GM12878 (cell line): ENCODE data around the gene BTG4. TPM values are rescaled to one million over a fixed set of nuclear protein-coding genes. Genes with fewer than 3 reads are reported as not detected.
A peak's percentile ranks its signal among the peaks of the same experiment; 100 is the strongest.

Source experiments
- ATAC-seq: fragments of 200-7000 bp; cut with Tn5 transposase; 3 replicates; pipeline ENCODE4 v1.9.1; 2020; ENCODE audit warnings: mild to moderate bottlenecking, moderate library complexity
- BruUV-seq: library from RNA; stranded (reverse); fragments of 400-500 nt; replicated peaks from 2 replicates; lab custom pipeline; 2021; lab: Mats Ljungman, UMichigan
- CTCF ChIA-PET: fragments of 300-600 bp; sonication (Branson Sonifier 250); formaldehyde crosslinking; extraction: SDS; loops from one replicate; lab custom pipeline; 2021; ENCODE audit warnings: inconsistent platforms; lab: Yijun Ruan, JAX
- POLR2A ChIA-PET: fragments of 350-600 bp; formaldehyde crosslinking; extraction: SDS; loops from one replicate; lab custom pipeline; 2021; ENCODE audit warnings: inconsistent platforms; lab: Charles Lee
- RAD21 ChIA-PET: fragments of 300-600 bp; sonication (Branson Sonifier 250); formaldehyde crosslinking; loops from one replicate; lab custom pipeline; 2023; ENCODE audit warnings: antibody characterized with exemption; ENCODE audit not compliant: unreplicated experiment; lab: Charles Lee
- SMC1A ChIA-PET: fragments of 300-600 bp; sonication (Branson Sonifier 250); formaldehyde crosslinking; loops from one replicate; lab custom pipeline; 2023; ENCODE audit not compliant: unreplicated experiment, uncharacterized antibody; lab: Charles Lee
- DNase-seq: peaks from one replicate; pipeline ENCODE4 v3.0.0-alpha.2; 2011; ENCODE audit warnings: low read depth, low spot score
- FAIRE-seq: peaks from 3 replicates; lab custom pipeline; 2011; peaks lifted over from hg19 to GRCh38; lab: Jason Lieb, UNC
- H2AFZ ChIP-seq: 2 replicates; pipeline ENCODE4 v1.6.0; 2011; ENCODE audit warnings: low read depth, low read length, control low read depth; ENCODE audit not compliant: control insufficient read depth
- H3K27ac ChIP-seq: 2 replicates; pipeline ENCODE4 v1.5.1; 2011; ENCODE audit warnings: control low read depth; ENCODE audit not compliant: control insufficient read depth, insufficient read depth
- H3K27me3 ChIP-seq, 2 experiments: replicated peaks in 1 of 2; 2 replicates each; pipeline versions ENCODE4 v1.6.0 to v1.6.1; 2011; ENCODE audit warnings: low read length in 1 of 2; ENCODE audit not compliant: control insufficient read depth in 2 of 2, insufficient read depth in 2 of 2
- H3K36me3 ChIP-seq, 2 experiments: 2 replicates each; pipeline ENCODE4 v1.5.1; 2011; ENCODE audit warnings: low read length in 1 of 2; ENCODE audit not compliant: control insufficient read depth in 2 of 2, insufficient read depth in 2 of 2
- H3K4me1 ChIP-seq: 2 replicates; pipeline ENCODE4 v1.6.1; 2011; ENCODE audit warnings: mild to moderate bottlenecking, low read length, moderate library complexity, mixed read lengths; ENCODE audit not compliant: control insufficient read depth, insufficient read depth
- H3K4me2 ChIP-seq: 2 replicates; pipeline ENCODE4 v1.6.0; 2011; ENCODE audit warnings: control low read depth; ENCODE audit not compliant: control insufficient read depth, insufficient read depth
- H3K4me3 ChIP-seq: fragments of 200-600 bp; sonication (generic); 2 replicates; pipeline ENCODE4 v1.5.1; 2016
- H3K79me2 ChIP-seq: 2 replicates; pipeline ENCODE4 v1.6.0; 2011; ENCODE audit warnings: low read length; ENCODE audit not compliant: control insufficient read depth, insufficient read depth
- H3K9ac ChIP-seq: 2 replicates; pipeline ENCODE4 v1.8.0; 2011; ENCODE audit warnings: low read length, control low read depth, mixed read lengths; ENCODE audit not compliant: control insufficient read depth, insufficient read depth
- H3K9me3 ChIP-seq: replicated peaks from 3 replicates; pipeline ENCODE4 v1.5.1; 2011; ENCODE audit warnings: mild to moderate bottlenecking, low read length; ENCODE audit not compliant: control insufficient read depth, insufficient read depth
- H4K20me1 ChIP-seq: 2 replicates; pipeline ENCODE4 v1.6.0; 2011; ENCODE audit not compliant: control insufficient read depth, insufficient read depth
- ATF2 ChIP-seq: IDR thresholded peaks from 2 replicates; pipeline ENCODE4 v1.6.1; 2012; ENCODE audit warnings: low read length, inconsistent platforms
- ATF7 ChIP-seq: fragments of 450-650 bp; IDR thresholded peaks from 2 replicates; pipeline ENCODE4 v1.6.1; 2016; ENCODE audit warnings: low read depth, mild to moderate bottlenecking
- CHD1 ChIP-seq: IDR thresholded peaks from 2 replicates; pipeline ENCODE4 v1.6.1; 2012; ENCODE audit warnings: low read depth, low read length, improper control_type of control experiment
- CREM ChIP-seq: IDR thresholded peaks from 2 replicates; pipeline ENCODE4 v1.6.1; 2014; ENCODE audit warnings: antibody characterized with exemption, low read depth
- ETV6 ChIP-seq, 2 experiments: fragments of 450-650 bp in 1 of 2; IDR thresholded peaks in 1 of 2; conservative IDR thresholded peaks in 1 of 2; 2 replicates each; pipeline ENCODE4 v1.6.1; 2014; ENCODE audit warnings: antibody characterized with exemption in 1 of 2, borderline replicate concordance in 1 of 2, low read depth in 1 of 2, mild to moderate bottlenecking in 1 of 2, moderate library complexity in 1 of 2
- GABPA ChIP-seq: IDR thresholded peaks from 2 replicates; pipeline ENCODE4 v1.6.1; 2014; ENCODE audit warnings: antibody characterized with exemption, low read depth, mild to moderate bottlenecking, inconsistent platforms
- MEF2B ChIP-seq: fragments of 450-650 bp; IDR thresholded peaks from 2 replicates; pipeline ENCODE4 v1.6.1; 2018; ENCODE audit warnings: mild to moderate bottlenecking, moderate library complexity; ENCODE audit not compliant: partially characterized antibody, poor library complexity, severe bottlenecking
- NFIC ChIP-seq: IDR thresholded peaks from 2 replicates; pipeline ENCODE4 v1.6.1; 2012; ENCODE audit warnings: low read depth, mild to moderate bottlenecking, inconsistent platforms, low read length, moderate library complexity
- PML ChIP-seq: IDR thresholded peaks from 2 replicates; pipeline ENCODE4 v1.6.1; 2012; ENCODE audit warnings: low read length, inconsistent platforms
- POLR2A ChIP-seq: IDR thresholded peaks from 2 replicates; pipeline ENCODE4 v1.6.1; 2011; ENCODE audit warnings: low read depth, mild to moderate bottlenecking, low read length
- RUNX3 ChIP-seq: IDR thresholded peaks from 2 replicates; pipeline ENCODE4 v1.6.1; 2012; ENCODE audit warnings: low read length, inconsistent platforms
- SMARCA5 ChIP-seq: fragments of 450-650 bp; IDR thresholded peaks from 2 replicates; pipeline ENCODE4 v1.6.1; 2017; ENCODE audit warnings: mild to moderate bottlenecking
- SREBF1 ChIP-seq: IDR thresholded peaks from 2 replicates; pipeline ENCODE4 v1.6.1; 2012; ENCODE audit warnings: mild to moderate bottlenecking, low read length
- TCF12 ChIP-seq: IDR thresholded peaks from 2 replicates; pipeline ENCODE4 v1.6.1; 2011; ENCODE audit warnings: low read depth, mild to moderate bottlenecking, low read length
- ZBTB4 ChIP-seq: fragments of 450-650 bp; formaldehyde crosslinking; IDR thresholded peaks from 2 replicates; pipeline ENCODE4 v1.4.0; 2022; ENCODE audit warnings: mild to moderate bottlenecking, moderate library complexity
- ZNF592 ChIP-seq: fragments of 450-650 bp; IDR thresholded peaks from 2 replicates; pipeline ENCODE4 v1.6.1; 2017; ENCODE audit warnings: mild to moderate bottlenecking, moderate library complexity
- WGBS: methylation state at CpG from one replicate; pipeline ENCODE4 v1.1.6; 2016; ENCODE audit warnings: low lambda C conversion rate; ENCODE audit not compliant: insufficient replicate concordance, insufficient coverage; ENCODE audit errors: missing lambda C conversion rate; 5-methylcytosine and 5-hydroxymethylcytosine counted together
- in situ Hi-C: fragments of 300-500 bp; cut with MboI; formaldehyde crosslinking; loops from 9 replicates; pipeline ENCODE4 v1.14.3; 2018; ENCODE audit warnings: mixed read lengths
- intact Hi-C: fragments of 100-400 bp; cut with micrococcal nuclease; formaldehyde crosslinking; loops from one replicate; pipeline ENCODE4 v1.14.2; 2022; ENCODE audit not compliant: unreplicated experiment
- polyA plus RNA-seq, 11 experiments: library from polyadenylated mRNA; depleted of rRNA in 4 of 11; unstranded in 6 of 11; stranded (reverse) in 5 of 11; fragments of >200 nt; fragmentation: Nextera tagmentation in 4 of 11; fragmentation: Illumina TruSeq in 1 of 11; extraction: Ambion mirVana in 4 of 11; extraction: Trizol in 1 of 11; gene quantifications; 1 replicate in 1 of 11; 2 replicates in 10 of 11; pipeline versions ENCODE4 v1.2.1 to v1.2.3, GENCODE V29; 2011 to 2016; ENCODE audit warnings: inconsistent platforms in 2 of 11, missing spikeins in 2 of 11, low read depth in 1 of 11
- total RNA-seq, 4 experiments: library from RNA; depleted of rRNA in 3 of 4; stranded (reverse); fragments of >200 nt in 3 of 4; fragmentation: Illumina TruSeq in 1 of 4; extraction: Trizol in 1 of 4; gene quantifications; 2 replicates each; pipeline versions ENCODE4 v1.2.1 to v1.2.3, GENCODE V29; 2013 to 2021

The BTG4 gene
- total and polyA plus RNA-seq, 10 of the 15 experiments (the other 5 are each of a cell fraction or from before 2014, with no cell fraction given): 0.14 TPM; not detected in 9

- Histone ChIP-seq H2AFZ (no peak overlapping the region), H3K27me3 (no peaks in the 10 kb centered on the region), H3K36me3 (no peaks in the 10 kb centered on the region), H3K9me3 (no peaks in the 10 kb centered on the region), H3K4me2 (no peak overlapping the region), H4K20me1 (no peaks in the 10 kb centered on the region), H3K27ac (no peak overlapping the region), H3K4me3 (no peak overlapping the region; the same call in 1 of the 2 replicates), H3K9ac (no peak overlapping the region), H3K4me1 (no peaks in the 10 kb centered on the region), H3K79me2 (no peaks in the 10 kb centered on the region)
- intact Hi-C loops (no loop called here), in situ Hi-C loops (no loop called here)
- 74% methylated on average over 1 of the region's 1 CpG for WGBS
- ChIA-PET POLR2A (no interaction called here), CTCF (no interaction called here), RAD21 (no interaction called here), SMC1A (interaction anchor here (0.9 kb wide), 1 partner anchor 9 kb away, joined by 3 read pairs; no protein-coding TSS in a partner anchor)
- ATAC-seq (peak; percentile 87), FAIRE-seq (no peak), DNase-seq (no peak)
- no TSS peak for BruUV-seq
- TF ChIP-seq ETV6 (conservative IDR thresholded peaks at IDR 0.05 in 1 of 2, IDR thresholded peaks at IDR 0.05 in 1 of 2; ENCODE audit: borderline replicate concordance in 1 of 2, low read depth in 1 of 2) (no peak; a peak in 1 of 4 replicates), ATF7 (peak; percentile 68), RUNX3 (peak; percentile 66), TCF12 (no peak), PML (no peak), GABPA (peak; percentile 66; the same call in 1 of the 2 replicates), POLR2A (no peak), CHD1 (no peak), SMARCA5 (no peak), ZNF592 (no peak), CREM (peak; percentile 90), SREBF1 (no peak), ZBTB4 (no peak), NFIC (peak; percentile 77; the same call in 1 of the 2 replicates), ATF2 (peak; percentile 46), MEF2B (no peak)
These were observed 14.3 kb upstream of the BTG4 start for GRCh38 chr11:111526501-111526900.
